ENCODE data around the gene CDH13.

Gene CDH13

GRCh38 chr16:83231729-83232128, 605.0 kb downstream of the CDH13 start:
- H3K27me3 Mint-ChIP-seq: peaks cover 29% of the 10 kb centered on the region
- H3K4me3 Mint-ChIP-seq: no peak overlapping the region
- ATAC-seq (replicated peaks; ENCODE audit: extremely low read depth, poor library complexity, severe bottlenecking): no peak
- H3K9me3 Mint-ChIP-seq: no peaks in the 10 kb centered on the region
- H3K4me1 Mint-ChIP-seq: no peaks in the 10 kb centered on the region
- no peaks in the 10 kb centered on the region for H3K36me3 Mint-ChIP-seq (ENCODE audit: insufficient read depth)
- no peak overlapping the region for H3K27ac Mint-ChIP-seq (ENCODE audit: low read depth)
- no peak for DNase-seq (ENCODE audit: low spot score in 2 of 2)

DNA sequence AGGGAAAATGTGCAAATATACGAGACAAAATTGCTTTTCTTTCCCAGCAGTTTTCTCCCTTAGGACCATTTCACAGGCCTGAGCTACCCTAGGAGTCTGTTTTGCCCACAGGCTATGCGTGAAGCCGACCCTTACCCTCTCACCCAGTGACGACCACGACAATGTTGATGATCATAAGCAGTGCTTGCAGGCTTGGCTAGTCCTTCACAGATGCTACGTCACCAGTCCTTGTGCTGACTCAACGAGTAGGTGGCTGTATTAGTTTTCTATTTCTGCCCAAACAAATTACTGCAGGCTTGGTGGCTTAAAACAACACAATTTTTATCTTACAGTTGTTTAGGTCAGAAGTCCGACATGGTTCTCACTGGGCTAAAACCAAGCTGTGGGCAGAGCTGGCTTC, 606.4 kb downstream of the CDH13 start:
- Mint-ChIP-seq H3K27me3 (peaks cover 20% of the 10 kb centered on the region), H3K27ac (ENCODE audit: low read depth) (no peak overlapping the region), H3K9me3 (no peaks in the 10 kb centered on the region), H3K4me3 (no peak overlapping the region), H3K4me1 (no peaks in the 10 kb centered on the region), H3K36me3 (ENCODE audit: insufficient read depth) (no peaks in the 10 kb centered on the region)
- no peak for ATAC-seq (replicated peaks; ENCODE audit: extremely low read depth, poor library complexity, severe bottlenecking)
- DNase-seq (ENCODE audit: low spot score in 2 of 2): no peak

DNA sequence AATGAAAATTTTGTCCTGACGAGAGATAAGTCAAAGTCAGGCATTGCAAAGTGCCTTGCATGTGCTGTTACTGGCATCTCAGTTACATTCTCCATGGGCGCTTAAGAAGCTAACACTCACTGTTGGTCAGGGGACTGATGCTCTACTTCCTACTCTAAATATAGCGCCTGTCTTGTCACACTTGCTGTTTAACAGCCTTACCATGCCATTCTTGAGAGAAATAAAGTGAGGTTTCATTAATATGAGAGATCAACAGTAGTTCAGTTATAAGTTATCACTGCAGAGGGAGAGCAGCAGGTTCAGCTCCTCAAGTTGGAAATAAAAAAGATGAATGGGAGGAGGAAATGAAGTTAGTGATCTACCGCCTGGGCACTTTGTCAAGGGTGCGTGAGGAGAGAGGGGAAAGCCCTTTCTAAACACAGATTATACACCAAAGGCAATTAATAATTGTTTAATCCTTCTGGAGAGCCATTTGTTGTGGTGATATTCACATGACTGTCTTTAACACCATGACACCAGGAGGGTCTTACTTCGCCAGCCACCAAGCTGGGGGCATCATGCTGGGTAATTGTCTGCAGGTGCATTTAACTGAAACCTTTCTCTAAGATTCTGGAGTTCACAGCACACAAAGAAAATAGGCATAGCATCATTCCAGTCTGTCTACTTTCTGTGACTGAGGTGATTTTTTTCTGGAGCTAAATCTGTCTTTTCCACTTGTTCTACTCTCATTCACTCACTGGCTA, 612.4 kb downstream of the CDH13 start:
- Mint-ChIP-seq H3K36me3 (ENCODE audit: insufficient read depth) (no peaks in the 10 kb centered on the region), H3K27me3 (no peaks in the 10 kb centered on the region), H3K4me1 (no peaks in the 10 kb centered on the region)

GRCh38 chr16:83244057-83244456, 617.3 kb downstream of the CDH13 start:
- no peaks in the 10 kb centered on the region for H3K36me3 Mint-ChIP-seq (ENCODE audit: insufficient read depth)
- no peak overlapping the region for H3K27ac Mint-ChIP-seq (ENCODE audit: low read depth)
- ATAC-seq (replicated peaks; ENCODE audit: extremely low read depth, poor library complexity, severe bottlenecking) (no peak), DNase-seq (ENCODE audit: low spot score in 2 of 2) (no peak)
- peaks cover 10% of the 10 kb centered on the region for H3K27me3 Mint-ChIP-seq
- H3K4me3 Mint-ChIP-seq: no peak overlapping the region
- no peaks in the 10 kb centered on the region for H3K9me3 Mint-ChIP-seq
- H3K4me1 Mint-ChIP-seq: no peaks in the 10 kb centered on the region

More for the DNA sequence above, 612.4 kb downstream of the CDH13 start:
- no peak overlapping the region for H3K27ac Mint-ChIP-seq (ENCODE audit: low read depth)
- ATAC-seq (replicated peaks; ENCODE audit: extremely low read depth, poor library complexity, severe bottlenecking) (no peak), DNase-seq (ENCODE audit: low spot score in 2 of 2) (no peak)
- no peaks in the 10 kb centered on the region for H3K9me3 Mint-ChIP-seq
- H3K4me3 Mint-ChIP-seq: no peak overlapping the region

GRCh38 chr16:83245061-83245460, 618.3 kb downstream of the CDH13 start:
- Mint-ChIP-seq H3K9me3 (no peaks in the 10 kb centered on the region), H3K4me1 (no peaks in the 10 kb centered on the region), H3K36me3 (ENCODE audit: insufficient read depth) (no peaks in the 10 kb centered on the region), H3K4me3 (no peak overlapping the region), H3K27ac (ENCODE audit: low read depth) (no peak overlapping the region), H3K27me3 (peaks cover 10% of the 10 kb centered on the region)
- ATAC-seq (replicated peaks; ENCODE audit: extremely low read depth, poor library complexity, severe bottlenecking): no peak
- no peak for DNase-seq (ENCODE audit: low spot score in 2 of 2)

DNA sequence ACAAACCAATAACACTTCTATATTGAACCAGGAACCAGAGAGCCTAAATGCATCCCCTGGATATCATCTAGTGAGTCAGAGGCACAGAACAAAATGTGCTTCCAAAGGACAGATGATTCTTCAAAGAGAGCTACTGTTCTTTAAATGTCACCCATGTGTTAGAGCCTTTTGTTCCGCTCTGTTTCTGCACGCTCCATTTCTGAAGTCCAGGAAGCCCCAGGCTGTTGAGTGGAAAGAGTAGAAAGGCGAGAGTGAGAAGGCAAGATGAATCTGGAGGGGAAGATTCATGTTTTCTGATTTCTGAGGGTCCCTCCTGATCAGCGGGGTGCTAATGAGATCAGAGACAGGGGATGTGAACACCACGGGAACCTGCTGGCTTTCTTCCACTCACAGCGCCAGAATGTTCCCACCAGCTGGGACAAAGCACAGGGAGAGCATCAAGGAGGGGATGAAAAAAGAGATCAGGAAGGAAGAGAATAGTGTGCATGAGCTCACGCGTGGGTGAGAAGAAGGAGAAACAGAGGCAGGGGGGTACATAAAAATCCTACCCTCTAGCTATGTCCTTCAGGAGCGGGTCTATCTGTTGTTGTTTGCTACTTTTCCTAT, 621.1 kb downstream of the CDH13 start:
- no peaks in the 10 kb centered on the region for H3K4me1 Mint-ChIP-seq
- H3K4me3 Mint-ChIP-seq: no peak overlapping the region
- peaks cover 29% of the 10 kb centered on the region for H3K27me3 Mint-ChIP-seq
- no peak overlapping the region for H3K27ac Mint-ChIP-seq (ENCODE audit: low read depth)
- no peaks in the 10 kb centered on the region for H3K9me3 Mint-ChIP-seq
- DNase-seq (ENCODE audit: low spot score in 2 of 2) (no peak), ATAC-seq (replicated peaks; ENCODE audit: extremely low read depth, poor library complexity, severe bottlenecking) (no peak)
- no peaks in the 10 kb centered on the region for H3K36me3 Mint-ChIP-seq (ENCODE audit: insufficient read depth)

DNA sequence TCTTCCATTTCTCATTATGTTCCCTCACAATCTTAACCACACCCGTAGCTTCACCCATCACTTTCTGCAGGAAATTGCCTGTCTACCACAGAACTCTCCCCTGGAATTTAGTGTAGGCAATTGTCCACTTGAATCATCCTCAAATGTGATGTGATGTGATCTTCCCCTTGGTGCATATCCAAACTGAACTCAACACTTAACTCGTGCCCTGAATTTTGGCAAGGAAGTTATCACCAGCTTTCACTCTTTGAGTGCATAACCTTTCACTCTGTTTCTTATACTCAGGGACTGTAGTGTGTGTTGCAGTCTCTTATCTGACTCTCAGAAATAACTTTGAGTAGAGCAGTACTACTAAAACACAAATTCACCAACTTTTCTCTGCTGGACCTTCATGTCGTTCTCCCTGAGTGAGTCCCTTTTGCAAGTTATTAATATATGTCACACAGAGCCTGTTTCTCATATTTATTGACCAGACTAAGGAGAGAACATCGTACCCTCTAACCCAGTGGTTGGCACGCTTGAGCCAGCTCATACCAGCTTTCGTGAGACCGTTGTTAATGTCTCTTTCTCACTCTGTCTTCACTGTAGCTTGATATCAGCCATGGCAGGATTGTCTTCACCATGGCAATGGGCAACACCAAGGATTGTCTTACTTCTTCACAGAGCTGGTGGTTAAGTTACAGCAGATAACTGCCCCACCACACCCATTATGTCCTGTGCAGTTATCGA, 622.1 kb downstream of the CDH13 start:
- no peaks in the 10 kb centered on the region for H3K36me3 Mint-ChIP-seq (ENCODE audit: insufficient read depth)
- no peak for DNase-seq (ENCODE audit: low spot score in 2 of 2)
- H3K27me3 Mint-ChIP-seq: peaks cover 30% of the 10 kb centered on the region
- no peak overlapping the region for H3K4me3 Mint-ChIP-seq
- no peaks in the 10 kb centered on the region for H3K9me3 Mint-ChIP-seq
- ATAC-seq (replicated peaks; ENCODE audit: extremely low read depth, poor library complexity, severe bottlenecking): no peak
- H3K4me1 Mint-ChIP-seq: no peaks in the 10 kb centered on the region
- H3K27ac Mint-ChIP-seq (ENCODE audit: low read depth): no peak overlapping the region

- Mint-ChIP-seq H3K36me3 (ENCODE audit: insufficient read depth) (no peaks in the 10 kb centered on the region), H3K4me1 (no peaks in the 10 kb centered on the region), H3K9me3 (no peaks in the 10 kb centered on the region), H3K27ac (ENCODE audit: low read depth) (no peak overlapping the region), H3K4me3 (no peak overlapping the region), H3K27me3 (peaks cover 20% of the 10 kb centered on the region)
- ATAC-seq (replicated peaks; ENCODE audit: extremely low read depth, poor library complexity, severe bottlenecking): no peak
- DNase-seq (ENCODE audit: low spot score in 2 of 2): no peak
Measured at GRCh38 chr16:83253521-83253920, 626.8 kb downstream of the CDH13 start.

GRCh38 chr16:83258366-83258928, 631.7 kb downstream of the CDH13 start:
- H3K36me3 Mint-ChIP-seq (ENCODE audit: insufficient read depth): peaks cover 2% of the 10 kb centered on the region
- H3K27ac Mint-ChIP-seq (ENCODE audit: low read depth): no peak overlapping the region
- no peak overlapping the region for H3K4me3 Mint-ChIP-seq
- ATAC-seq (replicated peaks; ENCODE audit: extremely low read depth, poor library complexity, severe bottlenecking) (no peak), DNase-seq (ENCODE audit: low spot score in 2 of 2) (no peak)
- H3K4me1 Mint-ChIP-seq: no peaks in the 10 kb centered on the region
- H3K27me3 Mint-ChIP-seq: no peaks in the 10 kb centered on the region
- H3K9me3 Mint-ChIP-seq: no peaks in the 10 kb centered on the region

DNA sequence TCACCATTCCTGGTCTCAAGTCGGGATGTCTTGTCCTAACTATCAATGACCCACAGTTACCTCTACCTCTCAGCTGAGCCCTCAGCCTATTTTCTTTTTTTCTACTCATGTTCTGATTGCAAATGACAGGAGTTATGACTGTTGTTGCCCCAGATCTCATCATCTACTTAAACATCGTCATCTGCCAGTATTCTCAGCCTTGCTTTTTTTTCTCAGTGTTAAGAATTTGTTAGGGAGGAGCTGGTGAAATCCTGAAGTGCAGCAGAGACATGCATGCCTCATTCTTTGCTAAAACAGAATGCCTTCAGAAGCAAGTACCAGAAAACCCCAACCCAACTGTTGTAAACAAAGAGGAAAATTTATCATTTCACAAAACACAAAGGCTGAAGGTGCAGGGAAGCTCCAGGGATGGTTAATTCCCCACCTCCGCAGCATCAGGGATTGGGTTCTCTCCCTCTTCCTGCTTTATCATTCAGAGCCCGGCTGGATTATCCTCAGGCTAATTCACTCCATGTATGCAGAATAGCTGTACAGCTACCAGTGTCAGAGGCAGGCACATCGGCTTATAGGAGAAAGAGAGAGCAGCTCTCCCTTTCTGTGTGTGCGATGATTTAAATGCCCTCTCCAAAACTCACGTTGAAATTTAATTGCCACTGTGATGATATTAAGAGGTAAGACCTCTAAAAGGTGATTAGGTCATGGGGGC, 640.2 kb downstream of the CDH13 start:
- no peaks in the 10 kb centered on the region for H3K4me1 Mint-ChIP-seq
- no peak for ATAC-seq (replicated peaks; ENCODE audit: extremely low read depth, poor library complexity, severe bottlenecking)
- no peak overlapping the region for H3K4me3 Mint-ChIP-seq
- no peak overlapping the region for H3K27ac Mint-ChIP-seq (ENCODE audit: low read depth)
- no peak for DNase-seq (ENCODE audit: low spot score in 2 of 2)
- H3K9me3 Mint-ChIP-seq: no peaks in the 10 kb centered on the region
- peaks cover 44% of the 10 kb centered on the region for H3K27me3 Mint-ChIP-seq
- H3K36me3 Mint-ChIP-seq (ENCODE audit: insufficient read depth): peaks cover 2% of the 10 kb centered on the region

- no peaks in the 10 kb centered on the region for H3K4me1 Mint-ChIP-seq
- H3K27ac Mint-ChIP-seq (ENCODE audit: low read depth): no peak overlapping the region
- peaks cover 1% of the 10 kb centered on the region for H3K36me3 Mint-ChIP-seq (ENCODE audit: insufficient read depth)
- no peak overlapping the region for H3K4me3 Mint-ChIP-seq
- H3K27me3 Mint-ChIP-seq: peaks cover 50% of the 10 kb centered on the region
- ATAC-seq (replicated peaks; ENCODE audit: extremely low read depth, poor library complexity, severe bottlenecking): no peak
- H3K9me3 Mint-ChIP-seq: no peaks in the 10 kb centered on the region
- no peak for DNase-seq (ENCODE audit: low spot score in 2 of 2)
Measured at GRCh38 chr16:83268169-83268568, 641.4 kb downstream of the CDH13 start.

GRCh38 chr16:83269048-83269447, 642.3 kb downstream of the CDH13 start:
- no peaks in the 10 kb centered on the region for H3K4me1 Mint-ChIP-seq
- no peaks in the 10 kb centered on the region for H3K9me3 Mint-ChIP-seq
- no peak overlapping the region for H3K4me3 Mint-ChIP-seq
- DNase-seq (ENCODE audit: low spot score in 2 of 2): no peak
- H3K27me3 Mint-ChIP-seq: peaks cover 50% of the 10 kb centered on the region
- H3K36me3 Mint-ChIP-seq (ENCODE audit: insufficient read depth): no peaks in the 10 kb centered on the region
- no peak for ATAC-seq (replicated peaks; ENCODE audit: extremely low read depth, poor library complexity, severe bottlenecking)
- H3K27ac Mint-ChIP-seq (ENCODE audit: low read depth): no peak overlapping the region
